Endothelial cell of umbilical vein (primary cell): ENCODE results near the gene NDST4. TPM values are rescaled to one million over a fixed set of nuclear protein-coding genes. Genes with fewer than 3 reads are reported as not detected.

Experiments used
- BruUV-seq: library from RNA; stranded (reverse); fragments of 400-500 nt; replicated peaks from 2 replicates; lab custom pipeline; 2021; lab: Mats Ljungman, UMichigan
- CTCF ChIA-PET: fragments of 300-600, 350-600 bp; sonication (Branson Sonifier 250); formaldehyde crosslinking; loops from one replicate; lab custom pipeline; 2021; ENCODE audit warnings: antibody characterized with exemption, inconsistent platforms; lab: Charles Lee
- POLR2A ChIA-PET: fragments of 300-600, 350-600 bp; sonication (Branson Sonifier 250); formaldehyde crosslinking; loops from one replicate; lab custom pipeline; 2021; ENCODE audit warnings: antibody characterized with exemption, inconsistent platforms; lab: Charles Lee
- DNase-seq: peaks from one replicate; pipeline ENCODE4 v3.0.0-alpha.2; 2011; ENCODE audit warnings: low read depth, low spot score
- FAIRE-seq: peaks from 2 replicates; lab custom pipeline; 2011; peaks lifted over from hg19 to GRCh38; lab: Jason Lieb, UNC
- H2AFZ ChIP-seq: 2 replicates; pipeline ENCODE4 v1.6.0; 2012; ENCODE audit warnings: low read depth, low read length, control low read depth, inconsistent platforms
- H3K27ac ChIP-seq: 2 replicates; pipeline ENCODE4 v1.5.1; 2011; ENCODE audit warnings: low read depth, mild to moderate bottlenecking, control low read depth, low read length, moderate library complexity; ENCODE audit not compliant: insufficient read depth
- H3K27me3 ChIP-seq, 2 experiments: 2 replicates each; pipeline versions ENCODE4 v1.6.0 to v1.6.1; 2011; ENCODE audit warnings: low read length in 2 of 2, mixed read lengths in 1 of 2; ENCODE audit not compliant: control insufficient read depth in 2 of 2, insufficient read depth in 2 of 2
- H3K36me3 ChIP-seq, 2 experiments: 2 replicates in 1 of 2; 3 replicates in 1 of 2; pipeline ENCODE4 v1.5.1; 2011; ENCODE audit warnings: low read length in 2 of 2, mild to moderate bottlenecking in 1 of 2, moderate library complexity in 1 of 2; ENCODE audit not compliant: control insufficient read depth in 2 of 2, insufficient read depth in 2 of 2; ENCODE audit errors: extremely low read depth in 1 of 2
- H3K4me1 ChIP-seq: 3 replicates; pipeline ENCODE4 v1.5.1; 2011; ENCODE audit warnings: mild to moderate bottlenecking, low read length; ENCODE audit not compliant: control insufficient read depth, insufficient read depth; ENCODE audit errors: extremely low read depth
- H3K4me2 ChIP-seq: 2 replicates; pipeline ENCODE4 v1.6.1; 2011; ENCODE audit warnings: low read length, control low read depth, mixed read lengths; ENCODE audit not compliant: insufficient read depth
- H3K4me3 ChIP-seq, 3 experiments: fragments of 200-600 bp in 1 of 3; sonication (generic), shearing (Covaris generic) in 1 of 3; replicated peaks in 1 of 3; 2 replicates each; pipeline ENCODE4 v1.5.1; 2011 to 2016; ENCODE audit warnings: control low read depth in 3 of 3, low read length in 3 of 3, mild to moderate bottlenecking in 2 of 3, inconsistent platforms in 1 of 3, low read depth in 1 of 3, moderate library complexity in 1 of 3; ENCODE audit not compliant: insufficient read depth in 1 of 3
- H3K79me2 ChIP-seq: 2 replicates; pipeline ENCODE4 v1.6.0; 2012; ENCODE audit warnings: low read length, inconsistent platforms; ENCODE audit not compliant: control insufficient read depth, insufficient read depth
- H3K9ac ChIP-seq: replicated peaks from 2 replicates; pipeline ENCODE3; 2011; ENCODE audit warnings: low read length, control low read depth; ENCODE audit not compliant: insufficient read depth; ENCODE audit errors: extremely low read depth
- H3K9me1 ChIP-seq: replicated peaks from 3 replicates; pipeline ENCODE4 v1.6.0; 2011; ENCODE audit warnings: mild to moderate bottlenecking, low read length; ENCODE audit not compliant: control insufficient read depth, insufficient read depth; ENCODE audit errors: extremely low read depth
- H3K9me3 ChIP-seq: replicated peaks from 2 replicates; pipeline ENCODE4 v1.5.1; 2012; ENCODE audit warnings: low read length, inconsistent platforms; ENCODE audit not compliant: control insufficient read depth, insufficient read depth
- H4K20me1 ChIP-seq: replicated peaks from 2 replicates; pipeline ENCODE3; 2011; ENCODE audit warnings: mild to moderate bottlenecking, low read length; ENCODE audit not compliant: control insufficient read depth, insufficient read depth; ENCODE audit errors: extremely low read depth
- EZH2 ChIP-seq: IDR thresholded peaks from 2 replicates; pipeline ENCODE4 v1.6.1; 2012; ENCODE audit warnings: borderline replicate concordance, low read depth, mild to moderate bottlenecking, moderate library complexity, low read length, inconsistent platforms; ENCODE audit not compliant: severe bottlenecking
- GATA2 ChIP-seq: IDR thresholded peaks from 2 replicates; pipeline ENCODE4 v1.7.0; 2011; ENCODE audit warnings: low read depth, mild to moderate bottlenecking, moderate library complexity, mixed read lengths, low read length; ENCODE audit not compliant: insufficient read length, insufficient read depth
- MYC ChIP-seq: IDR thresholded peaks from one replicate; pipeline ENCODE4 v1.6.1; 2011; ENCODE audit warnings: mild to moderate bottlenecking, low read depth, low read length
- POLR2A ChIP-seq: IDR thresholded peaks from 2 replicates; pipeline ENCODE4 v1.6.1; 2012; ENCODE audit warnings: low read depth, mild to moderate bottlenecking, control low read depth, low read length
- POLR2AphosphoS5 ChIP-seq: IDR thresholded peaks from 2 replicates; pipeline ENCODE4 v1.6.1; 2012; ENCODE audit warnings: low read depth, mild to moderate bottlenecking, control low read depth, low read length, moderate library complexity; ENCODE audit not compliant: insufficient read depth
- dilution Hi-C: fragments of 300-500 bp; cut with MboI; formaldehyde crosslinking; loops from one replicate; pipeline ENCODE4 v1.15.0; 2019; ENCODE audit warnings: low sequenced_read_pairs; ENCODE audit not compliant: extremely low pct_ligation_motif_present
- intact Hi-C: fragments of 100-400 bp; cut with micrococcal nuclease; formaldehyde crosslinking; loops from one replicate; pipeline ENCODE4 v1.10.0; 2022
- polyA plus RNA-seq, 4 experiments: library from polyadenylated mRNA; depleted of rRNA in 3 of 4; stranded (reverse) in 3 of 4; unstranded in 1 of 4; fragments of >200 nt; gene quantifications; 2 replicates each; pipeline versions ENCODE4 v1.2.1 to v1.2.3, GENCODE V29; 2011 to 2012; ENCODE audit warnings: missing spikeins in 1 of 4
- total RNA-seq: library from RNA; stranded (reverse); gene quantifications from 2 replicates; pipeline ENCODE4 v1.2.3, GENCODE V29; 2021
- TF ChIP-seq, protein P1 (sequence below): IDR thresholded peaks from 2 replicates; pipeline ENCODE4 v1.6.1; 2011; ENCODE audit not compliant: insufficient read depth, insufficient read length
- TF ChIP-seq, protein P2 (sequence below), 2 donors: IDR thresholded peaks; 1 replicate in 1 of 2; 2 replicates in 1 of 2; pipeline ENCODE4 v1.5.1; 2011; ENCODE audit warnings: low read length in 2 of 2, mild to moderate bottlenecking in 2 of 2, moderate library complexity in 2 of 2, control low read depth in 1 of 2, inconsistent platforms in 1 of 2, low read depth in 1 of 2; ENCODE audit not compliant: insufficient read depth in 1 of 2; ENCODE audit errors: extremely low read depth in 1 of 2

NDST4 gene
- total and polyA plus RNA-seq, 2 donors (not counting 3 experiments of a cell fraction or from before 2014, with no cell fraction given): not detected

DNA sequence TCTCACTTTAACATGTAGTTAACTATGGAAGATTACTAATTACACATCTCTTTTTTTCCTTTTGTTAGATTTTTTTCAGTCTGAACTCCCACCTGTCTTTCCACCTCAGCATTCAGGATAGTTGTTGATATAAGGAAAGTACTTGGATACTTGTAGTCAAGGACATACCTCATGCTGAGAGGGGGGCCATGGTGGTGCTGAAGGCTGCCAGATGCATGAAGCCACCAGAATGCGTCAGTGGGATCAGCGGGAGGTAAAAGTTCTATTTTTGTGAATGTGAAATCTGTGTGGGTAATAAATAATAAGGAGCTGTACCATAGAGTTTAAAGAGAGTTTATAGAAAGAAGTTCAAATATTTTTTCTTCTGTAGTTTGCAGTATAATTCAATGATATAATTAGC, 13.1 kb upstream of the NDST4 start:
- CTCF ChIA-PET: no interaction called here
- Histone ChIP-seq H3K4me2 (no peak overlapping the region), H4K20me1 (no peaks in the 10 kb centered on the region), H3K4me1 (no peaks in the 10 kb centered on the region), H3K36me3 (no peaks in the 10 kb centered on the region), H3K9me3 (peaks cover 4% of the 10 kb centered on the region), H3K79me2 (no peaks in the 10 kb centered on the region), H3K27ac (no peak overlapping the region), H3K4me3 (no peak overlapping the region), H3K9ac (no peak overlapping the region), H2AFZ (no peak overlapping the region), H3K27me3 (no peaks in the 10 kb centered on the region), H3K9me1 (no peaks in the 10 kb centered on the region)
- FAIRE-seq: no peak
- POLR2A ChIA-PET: no interaction called here
- intact Hi-C loops: no loop called here
- dilution Hi-C loops: no loop called here
- no TSS peak for BruUV-seq
- DNase-seq: no peak
- TF ChIP-seq, protein P1, sequence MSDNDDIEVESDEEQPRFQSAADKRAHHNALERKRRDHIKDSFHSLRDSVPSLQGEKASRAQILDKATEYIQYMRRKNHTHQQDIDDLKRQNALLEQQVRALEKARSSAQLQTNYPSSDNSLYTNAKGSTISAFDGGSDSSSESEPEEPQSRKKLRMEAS: no peak
- TF ChIP-seq EZH2: no peak
- no peak for TF ChIP-seq GATA2
- TF ChIP-seq, protein P2, sequence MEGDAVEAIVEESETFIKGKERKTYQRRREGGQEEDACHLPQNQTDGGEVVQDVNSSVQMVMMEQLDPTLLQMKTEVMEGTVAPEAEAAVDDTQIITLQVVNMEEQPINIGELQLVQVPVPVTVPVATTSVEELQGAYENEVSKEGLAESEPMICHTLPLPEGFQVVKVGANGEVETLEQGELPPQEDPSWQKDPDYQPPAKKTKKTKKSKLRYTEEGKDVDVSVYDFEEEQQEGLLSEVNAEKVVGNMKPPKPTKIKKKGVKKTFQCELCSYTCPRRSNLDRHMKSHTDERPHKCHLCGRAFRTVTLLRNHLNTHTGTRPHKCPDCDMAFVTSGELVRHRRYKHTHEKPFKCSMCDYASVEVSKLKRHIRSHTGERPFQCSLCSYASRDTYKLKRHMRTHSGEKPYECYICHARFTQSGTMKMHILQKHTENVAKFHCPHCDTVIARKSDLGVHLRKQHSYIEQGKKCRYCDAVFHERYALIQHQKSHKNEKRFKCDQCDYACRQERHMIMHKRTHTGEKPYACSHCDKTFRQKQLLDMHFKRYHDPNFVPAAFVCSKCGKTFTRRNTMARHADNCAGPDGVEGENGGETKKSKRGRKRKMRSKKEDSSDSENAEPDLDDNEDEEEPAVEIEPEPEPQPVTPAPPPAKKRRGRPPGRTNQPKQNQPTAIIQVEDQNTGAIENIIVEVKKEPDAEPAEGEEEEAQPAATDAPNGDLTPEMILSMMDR (IDR thresholded peaks at IDR 0.05; ENCODE audit: extremely low read depth in 1 of 2, insufficient read depth in 1 of 2, low read depth in 1 of 2, low read length in 2 of 2): no peak
- no peak for TF ChIP-seq MYC
- TF ChIP-seq POLR2A: no peak
- TF ChIP-seq POLR2AphosphoS5: no peak
